SK-N-SH (cell line): ENCODE measurements around the gene NTRK2.

Experiments
- FOSL2 ChIP-seq: IDR thresholded peaks from 2 replicates; pipeline ENCODE4 v1.4.0; 2012; ENCODE audit warnings: low read depth, mild to moderate bottlenecking, moderate library complexity, borderline replicate concordance
- FOXM1 ChIP-seq: IDR thresholded peaks from 2 replicates; pipeline ENCODE4 v1.4.0; 2012; ENCODE audit warnings: low read depth, mild to moderate bottlenecking
- GABPA ChIP-seq: IDR thresholded peaks from 2 replicates; pipeline ENCODE4 v1.4.0; 2012; ENCODE audit warnings: low read depth, mild to moderate bottlenecking
- RFX5 ChIP-seq: IDR thresholded peaks from 2 replicates; pipeline ENCODE4 v1.6.1; 2012; ENCODE audit warnings: mild to moderate bottlenecking, improper control_type of control experiment, low read length
- SIN3A ChIP-seq: IDR thresholded peaks from 2 replicates; pipeline ENCODE4 v1.6.1; 2012; ENCODE audit warnings: low read depth, mild to moderate bottlenecking, low read length, moderate library complexity, borderline replicate concordance
- TAF1 ChIP-seq: IDR thresholded peaks from 2 replicates; pipeline ENCODE4 v1.6.1; 2012; ENCODE audit warnings: low read depth, mild to moderate bottlenecking, low read length, moderate library complexity, borderline replicate concordance
- TF ChIP-seq, protein P1 (sequence below): fragments of 200-600 bp; sonication (generic); IDR thresholded peaks from 2 replicates; pipeline ENCODE4 v1.6.1; 2017; ENCODE audit warnings: antibody characterized with exemption, mild to moderate bottlenecking, moderate library complexity
- TF ChIP-seq, protein P2 (sequence below): IDR thresholded peaks from 2 replicates; pipeline ENCODE4 v1.4.0; 2012; ENCODE audit warnings: low read depth

DNA sequence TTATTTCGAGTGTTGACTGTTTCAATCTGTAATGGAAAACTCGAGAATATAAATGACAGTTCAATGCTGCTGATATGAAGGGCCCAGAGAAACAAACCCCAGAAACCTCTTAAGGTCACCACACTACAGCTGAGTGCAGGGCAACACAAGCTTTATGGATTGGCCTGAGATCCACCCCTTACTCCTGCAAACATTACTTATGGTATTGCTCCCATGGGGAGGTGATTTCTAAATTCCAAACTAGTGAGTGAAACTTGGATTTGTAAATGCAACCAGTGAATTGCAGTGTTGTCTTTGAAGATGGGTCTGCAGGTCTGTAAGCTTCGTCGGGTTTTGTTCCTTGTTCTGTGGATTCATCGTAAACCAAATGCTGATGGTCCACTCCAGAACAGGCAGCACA is 85.4 kb downstream of the NTRK2 start:
- no peak for TF ChIP-seq RFX5
- TF ChIP-seq SIN3A: no peak
- TF ChIP-seq TAF1: no peak
- no peak for TF ChIP-seq FOSL2
- no peak for TF ChIP-seq FOXM1
- TF ChIP-seq, protein P1, sequence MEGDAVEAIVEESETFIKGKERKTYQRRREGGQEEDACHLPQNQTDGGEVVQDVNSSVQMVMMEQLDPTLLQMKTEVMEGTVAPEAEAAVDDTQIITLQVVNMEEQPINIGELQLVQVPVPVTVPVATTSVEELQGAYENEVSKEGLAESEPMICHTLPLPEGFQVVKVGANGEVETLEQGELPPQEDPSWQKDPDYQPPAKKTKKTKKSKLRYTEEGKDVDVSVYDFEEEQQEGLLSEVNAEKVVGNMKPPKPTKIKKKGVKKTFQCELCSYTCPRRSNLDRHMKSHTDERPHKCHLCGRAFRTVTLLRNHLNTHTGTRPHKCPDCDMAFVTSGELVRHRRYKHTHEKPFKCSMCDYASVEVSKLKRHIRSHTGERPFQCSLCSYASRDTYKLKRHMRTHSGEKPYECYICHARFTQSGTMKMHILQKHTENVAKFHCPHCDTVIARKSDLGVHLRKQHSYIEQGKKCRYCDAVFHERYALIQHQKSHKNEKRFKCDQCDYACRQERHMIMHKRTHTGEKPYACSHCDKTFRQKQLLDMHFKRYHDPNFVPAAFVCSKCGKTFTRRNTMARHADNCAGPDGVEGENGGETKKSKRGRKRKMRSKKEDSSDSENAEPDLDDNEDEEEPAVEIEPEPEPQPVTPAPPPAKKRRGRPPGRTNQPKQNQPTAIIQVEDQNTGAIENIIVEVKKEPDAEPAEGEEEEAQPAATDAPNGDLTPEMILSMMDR: no peak
- TF ChIP-seq, protein P2, sequence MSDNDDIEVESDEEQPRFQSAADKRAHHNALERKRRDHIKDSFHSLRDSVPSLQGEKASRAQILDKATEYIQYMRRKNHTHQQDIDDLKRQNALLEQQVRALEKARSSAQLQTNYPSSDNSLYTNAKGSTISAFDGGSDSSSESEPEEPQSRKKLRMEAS: no peak
- TF ChIP-seq GABPA: no peak
